Colon (tissue), 2 donors: ENCODE measurements around the gene PON2.
"Not testable (repeated sequence)": the region's sequence is repeated elsewhere in the genome, so short reads cannot be mapped to it uniquely, and the experiment has no call there.

ENCODE experiments used
- FAIRE-seq: peaks from 2 replicates; lab custom pipeline; 2012; peaks lifted over from hg19 to GRCh38; lab: Jason Lieb, UNC
- donor health status: control.
- donor health status: control.

Gene PON2

DNA sequence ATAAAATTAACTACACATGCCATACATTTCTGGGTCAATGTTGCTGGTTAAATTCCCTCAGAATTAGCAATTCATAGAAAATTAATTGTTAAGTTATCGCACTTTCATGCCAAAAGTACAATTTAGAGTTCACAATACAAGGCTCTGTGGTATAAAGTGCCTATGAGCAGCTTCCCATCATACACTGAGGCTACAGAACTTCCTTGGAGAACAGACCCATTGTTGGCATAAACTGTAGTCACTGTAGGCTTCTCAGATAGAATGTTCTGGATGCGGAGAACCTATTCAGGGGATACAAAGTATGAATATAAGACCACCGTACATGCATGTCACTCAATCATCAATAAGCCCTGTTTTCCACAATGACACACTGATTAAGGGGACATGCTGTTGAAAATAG is 29.6 kb downstream of the PON2 start:
- no peak for FAIRE-seq

DNA sequence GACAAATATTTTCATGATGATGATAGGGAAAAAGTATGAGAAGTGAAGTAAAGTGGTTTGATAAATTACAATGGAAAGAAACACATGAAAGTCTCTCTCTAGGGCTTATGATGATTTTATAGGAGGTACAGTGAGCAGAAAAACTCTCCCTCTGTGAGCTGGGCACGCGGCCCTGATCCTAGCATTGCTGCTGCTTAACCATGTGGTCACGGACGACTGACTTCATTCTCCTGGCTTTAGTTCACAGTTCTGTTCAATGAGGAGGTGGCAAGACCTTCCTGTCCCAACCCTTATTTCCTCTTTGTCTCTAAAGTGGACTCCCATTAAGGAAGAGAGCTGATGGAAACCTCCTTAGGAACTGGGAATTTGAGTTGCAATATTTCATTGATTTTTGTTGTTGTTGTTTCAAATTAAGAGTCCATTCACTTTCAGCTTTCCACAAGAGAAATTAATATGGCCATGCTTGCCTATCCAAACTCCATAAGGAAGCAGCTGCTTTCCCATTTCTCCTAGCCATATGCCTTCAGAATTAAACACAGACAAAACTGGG is 30.4 kb downstream of the PON2 start:
- FAIRE-seq, result no peak

DNA sequence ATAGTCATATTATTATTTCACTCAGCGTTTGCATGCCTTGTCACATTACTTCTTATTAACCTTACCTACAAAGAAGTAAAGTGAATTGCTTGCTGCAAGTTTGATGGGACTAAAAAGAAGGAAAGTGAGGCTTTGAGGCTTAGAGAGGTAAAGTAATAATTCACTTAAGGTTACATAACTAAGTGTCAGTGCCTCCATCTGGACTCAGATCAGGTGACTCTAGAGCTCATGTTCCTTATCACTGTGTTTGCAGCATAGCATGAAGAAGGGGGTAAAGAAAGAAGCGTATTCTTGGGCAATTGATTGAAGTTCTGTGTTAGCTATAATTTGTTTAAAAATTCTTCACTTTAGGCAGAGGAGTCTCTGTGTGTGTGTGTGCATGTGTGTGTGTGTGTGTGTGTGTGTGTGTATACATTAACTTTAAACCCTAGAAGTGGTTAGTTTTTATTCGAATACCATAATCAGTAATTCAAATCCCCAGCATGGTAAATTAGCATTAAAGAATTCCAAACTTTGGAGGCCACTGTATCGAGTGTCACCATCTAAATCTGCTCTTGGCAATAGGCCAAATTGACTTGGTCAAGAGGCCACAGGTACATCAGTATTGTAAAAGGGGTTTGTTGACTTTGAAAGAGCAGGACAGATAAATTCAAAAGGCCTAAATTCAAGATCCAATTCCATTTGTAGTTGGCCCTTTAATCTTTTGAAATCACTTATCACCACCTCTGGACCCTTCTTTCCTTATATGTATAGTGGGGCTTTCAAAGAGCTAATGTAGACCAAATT is 36.5 kb downstream of the PON2 start:
- no peak for FAIRE-seq

GRCh38 chr7:95397381-95397780 is 37.4 kb downstream of the PON2 start:
- FAIRE-seq, result no peak

DNA sequence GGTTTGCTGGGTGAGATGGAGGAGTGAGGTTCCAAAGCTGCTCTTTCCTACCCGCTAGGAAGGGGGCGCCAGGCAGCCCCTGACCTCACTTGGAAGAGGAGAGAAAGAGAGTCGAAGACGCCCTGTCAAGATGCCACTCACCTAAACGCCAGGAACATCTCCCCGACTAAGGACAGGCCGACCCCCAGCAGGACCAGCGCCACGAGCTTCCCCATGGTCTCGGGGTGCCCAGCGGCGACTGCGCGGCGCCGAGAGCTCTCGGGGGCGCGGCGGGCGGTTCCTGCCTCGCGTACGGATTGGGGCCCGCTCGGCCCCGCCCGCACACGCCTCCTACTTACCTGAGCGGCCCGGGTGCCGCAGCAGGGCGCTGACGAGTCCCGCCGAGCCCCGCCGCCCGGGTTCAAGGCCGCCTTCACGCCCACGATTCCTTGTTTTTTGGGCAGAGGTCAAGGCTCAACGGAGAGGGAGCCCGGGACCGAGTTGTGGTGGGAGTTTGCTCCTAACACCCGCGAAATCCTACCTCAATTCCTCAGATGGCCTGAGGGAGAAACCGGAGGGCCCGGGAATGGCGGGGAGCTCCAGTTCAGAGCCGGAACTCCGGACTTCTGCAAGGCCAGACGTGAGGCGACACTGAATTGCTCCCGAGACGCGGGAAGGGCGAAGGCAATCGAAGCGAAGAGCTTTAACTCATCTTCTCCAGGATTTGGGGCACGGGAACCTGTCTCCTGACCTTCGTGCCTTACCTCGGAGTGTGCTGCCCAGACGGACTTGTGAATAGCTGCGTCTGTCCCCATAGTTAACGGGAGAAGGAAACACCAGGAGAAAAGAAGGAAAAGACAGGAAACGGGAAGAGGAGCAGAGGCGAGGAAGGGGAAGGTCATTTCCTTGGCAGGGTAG is 38.4 kb downstream of the PON2 start, which contains the start of gene PON3:
TSS of gene PON3 (minus strand) at position 240 of the 897 bp plus-strand sequence. CDS start at position 215, 25 bp downstream.
- no peak for FAIRE-seq

GRCh38 chr7:95395755-95396135 is 39.1 kb downstream of the PON2 start:
- no peak for FAIRE-seq

- FAIRE-seq, result no peak
These were observed 40.5 kb downstream of the PON2 start for GRCh38 chr7:95394370-95394769.

- FAIRE-seq, result no peak
These were observed 43.1 kb downstream of the PON2 start for GRCh38 chr7:95391761-95392160.

- no peak for FAIRE-seq
These were observed 45.3 kb downstream of the PON2 start for GRCh38 chr7:95389516-95389915.

DNA sequence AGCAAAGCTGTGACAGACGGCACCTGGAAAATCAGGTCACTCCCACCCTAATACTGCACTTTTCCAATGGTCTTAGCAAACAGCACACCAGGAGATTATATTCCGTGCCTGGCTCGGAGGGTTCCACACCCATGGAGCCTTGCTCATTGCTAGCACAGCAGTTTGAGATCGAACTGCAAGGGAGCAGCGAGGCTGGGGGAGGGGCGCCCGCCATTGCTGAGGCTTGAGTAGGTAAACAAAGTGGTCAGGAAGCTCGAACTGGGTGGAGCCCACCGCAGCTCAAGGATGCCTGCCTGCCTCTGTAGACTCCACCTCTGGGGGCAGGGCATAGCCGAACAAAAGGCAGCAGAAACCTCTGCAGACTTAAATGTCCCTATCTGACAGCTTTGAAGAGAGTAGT is 55.4 kb downstream of the PON2 start:
- FAIRE-seq, result not testable (repeated sequence)

DNA sequence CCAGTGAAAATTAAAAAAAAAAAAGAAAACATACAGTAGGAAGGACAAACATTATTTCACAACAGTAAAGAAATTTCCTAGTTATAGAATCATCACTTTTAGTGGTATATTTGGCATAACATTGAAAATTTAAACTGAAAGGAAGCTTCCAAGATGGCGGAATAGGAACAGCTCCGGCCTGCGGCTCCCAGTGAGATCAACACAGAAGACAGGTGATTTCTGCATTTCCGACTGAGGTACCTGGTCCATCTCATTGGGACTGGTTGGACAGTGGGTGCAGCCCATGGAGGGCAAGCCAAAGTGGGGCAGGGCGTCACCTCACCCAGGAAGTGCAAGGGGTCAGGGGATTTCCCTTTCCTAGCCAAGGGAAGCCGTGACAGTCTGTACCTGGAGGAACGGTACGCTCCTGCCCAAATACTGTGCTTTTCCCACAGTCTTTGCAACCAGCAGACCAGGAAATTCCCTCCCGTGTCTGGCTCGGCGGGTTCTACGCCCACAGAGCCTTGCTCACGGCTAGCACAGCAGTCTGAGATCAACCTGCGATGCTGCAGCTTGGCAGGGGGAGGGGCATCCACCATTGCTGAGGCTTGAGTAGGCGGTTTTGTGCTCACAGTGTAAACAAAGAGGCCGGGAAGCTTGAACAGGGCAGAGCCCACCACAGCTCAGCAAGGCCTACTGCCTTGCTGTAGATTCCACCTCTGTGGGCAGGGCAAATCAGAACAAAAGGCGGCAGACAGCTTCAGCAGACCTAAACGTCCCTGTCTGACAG is 58.0 kb downstream of the PON2 start:
- FAIRE-seq, result no peak

DNA sequence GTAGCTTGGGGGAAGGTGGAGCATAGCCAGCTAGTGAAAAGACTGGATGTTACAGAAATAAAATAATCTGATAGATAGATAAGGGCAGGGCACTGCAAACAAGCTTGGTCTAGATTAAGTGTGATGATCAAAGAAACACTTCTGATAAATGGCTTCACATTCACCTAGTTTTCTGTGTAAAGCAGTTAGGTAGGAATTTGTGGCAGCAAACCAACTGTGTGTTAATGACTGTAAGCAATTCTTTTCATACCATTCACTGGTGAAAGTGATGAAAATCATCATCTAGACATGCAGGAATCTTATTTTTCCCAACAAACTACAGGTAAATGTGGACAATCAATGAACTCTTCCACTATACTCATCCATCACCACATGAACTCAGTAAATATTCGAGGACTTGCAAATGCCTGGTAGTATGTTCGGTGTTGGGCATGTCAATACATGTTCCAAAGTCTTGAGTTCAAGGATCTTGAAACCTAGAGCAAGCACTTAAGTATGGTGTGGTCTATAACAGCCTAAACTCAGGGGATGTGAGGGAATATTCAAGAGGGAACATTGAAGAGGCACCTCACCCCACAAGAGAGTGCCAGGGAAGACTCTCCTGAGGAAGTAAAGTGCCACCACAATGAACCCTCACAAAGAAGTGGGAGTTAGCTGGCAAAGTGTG is 59.1 kb downstream of the PON2 start:
- FAIRE-seq, result no peak

DNA sequence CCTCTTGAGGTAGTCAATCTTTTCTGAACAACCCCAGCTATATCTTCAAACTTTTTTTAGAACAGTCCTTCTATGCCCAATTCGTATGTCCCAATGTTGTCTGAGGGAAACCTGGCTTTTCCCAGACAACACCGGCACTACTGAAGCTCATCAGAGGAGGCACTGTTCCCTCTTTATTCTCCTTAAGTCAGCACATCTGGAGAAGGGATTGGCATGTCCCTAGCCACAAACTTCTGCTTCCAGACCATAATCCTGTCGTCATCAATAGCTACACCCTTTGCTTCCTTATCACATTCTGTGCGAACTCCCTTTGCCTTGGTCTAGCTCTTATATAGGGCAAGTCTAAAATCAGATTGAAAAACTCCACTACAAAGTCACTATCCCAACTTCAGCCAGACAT is 61.5 kb downstream of the PON2 start:
- no peak for FAIRE-seq

GRCh38 chr7:95368235-95368634 is 66.6 kb downstream of the PON2 start:
- FAIRE-seq, result no peak

GRCh38 chr7:95367606-95368005 is 67.2 kb downstream of the PON2 start:
- FAIRE-seq, result no peak

DNA sequence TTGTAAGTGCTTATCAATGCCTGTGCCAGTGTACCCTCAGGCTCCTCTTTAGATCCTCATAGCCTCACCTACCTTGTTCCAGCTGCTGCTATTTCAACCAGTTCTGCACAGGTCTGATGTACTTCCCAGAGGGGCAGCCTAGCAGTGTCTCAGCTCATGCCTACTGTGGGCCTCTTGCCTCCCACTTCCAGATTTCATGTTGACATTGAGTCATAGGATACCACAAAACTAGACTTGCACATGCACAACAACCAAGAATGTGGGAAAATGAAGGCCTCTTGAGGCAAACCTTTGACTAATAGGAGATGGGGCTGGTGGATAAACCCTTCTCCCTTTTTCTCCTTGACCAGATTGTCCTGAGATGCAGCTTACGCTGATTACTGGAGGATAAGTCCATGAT is 69.7 kb downstream of the PON2 start:
- FAIRE-seq, result no peak

DNA sequence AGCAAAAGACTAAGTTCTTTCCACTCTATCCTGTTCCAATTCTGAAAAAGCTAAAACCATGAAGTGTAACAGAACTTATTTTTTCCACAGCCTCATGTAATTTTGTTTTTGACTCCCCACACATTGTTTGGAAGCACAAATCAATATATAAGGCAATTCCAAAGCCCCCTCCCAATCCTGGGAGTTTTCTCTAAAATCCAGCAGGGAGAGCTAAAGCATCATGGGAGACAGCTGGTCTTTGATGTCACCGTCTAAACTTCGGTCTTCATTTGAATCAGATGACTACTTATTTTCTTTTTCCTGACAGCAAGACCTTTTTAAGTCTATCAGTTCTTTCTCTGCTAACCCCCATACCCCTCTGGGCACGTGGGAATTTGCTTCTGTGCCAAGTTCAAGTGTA is 77.2 kb downstream of the PON2 start:
- FAIRE-seq, result no peak
